GM19395 (cell line): ENCODE measurements around the gene IL4R.
A peak's percentile ranks its signal among the peaks of the same experiment; 100 is the strongest.

Experiments used
- ATAC-seq: cut with Tn5 transposase; IDR thresholded peaks from one replicate; pipeline ENCODE4 v1.9.1; 2021; ENCODE audit warnings: mild to moderate bottlenecking, moderate library complexity; ENCODE audit not compliant: unreplicated experiment

IL4R gene

DNA sequence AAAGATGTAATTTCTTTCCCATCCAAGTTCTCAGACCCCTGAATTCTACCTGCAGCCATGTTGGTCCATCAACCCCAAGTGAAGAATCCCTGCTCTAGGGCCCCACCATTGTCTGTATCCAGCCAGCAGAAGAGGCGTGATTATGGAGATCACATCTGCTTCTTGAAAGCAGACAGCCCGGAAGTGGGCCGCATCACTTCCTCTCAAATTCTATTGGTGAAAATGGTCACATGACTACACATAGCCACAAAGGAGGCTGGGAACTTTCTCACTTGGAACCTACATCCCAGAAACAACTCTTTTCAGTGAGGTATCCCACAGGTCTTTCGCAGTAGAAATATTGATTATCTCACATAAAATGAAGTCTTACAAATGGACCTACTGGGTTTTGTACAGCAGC, 40.1 kb downstream of the IL4R start:
- ATAC-seq = no peak

DNA sequence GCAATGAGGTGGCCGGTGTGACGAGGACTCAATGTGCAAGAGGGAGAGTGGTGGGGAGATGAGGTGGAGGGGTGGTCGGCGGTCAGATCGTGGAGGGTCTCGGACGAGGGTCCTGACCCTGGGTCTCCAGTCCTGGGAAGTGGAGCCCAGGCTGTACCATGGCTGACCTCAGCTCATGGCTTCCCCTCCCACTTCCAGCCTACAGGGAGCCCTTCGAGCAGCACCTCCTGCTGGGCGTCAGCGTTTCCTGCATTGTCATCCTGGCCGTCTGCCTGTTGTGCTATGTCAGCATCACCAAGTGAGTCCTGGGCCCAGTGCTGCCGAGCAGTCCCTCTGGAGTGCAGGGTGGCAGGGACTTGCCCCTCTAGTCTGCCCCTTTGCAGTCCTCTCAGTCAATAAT, 41.8 kb downstream of the IL4R start:
- ATAC-seq = no peak

GRCh38 chr16:27356794-27357193, 43.0 kb downstream of the IL4R start:
- no peak for ATAC-seq

GRCh38 chr16:27359051-27359450, 45.3 kb downstream of the IL4R start:
- no peak for ATAC-seq

- ATAC-seq = no peak
Measured at GRCh38 chr16:27359615-27360014, 45.8 kb downstream of the IL4R start.

- ATAC-seq = no peak
Measured at GRCh38 chr16:27361987-27362386, 48.2 kb downstream of the IL4R start.

DNA sequence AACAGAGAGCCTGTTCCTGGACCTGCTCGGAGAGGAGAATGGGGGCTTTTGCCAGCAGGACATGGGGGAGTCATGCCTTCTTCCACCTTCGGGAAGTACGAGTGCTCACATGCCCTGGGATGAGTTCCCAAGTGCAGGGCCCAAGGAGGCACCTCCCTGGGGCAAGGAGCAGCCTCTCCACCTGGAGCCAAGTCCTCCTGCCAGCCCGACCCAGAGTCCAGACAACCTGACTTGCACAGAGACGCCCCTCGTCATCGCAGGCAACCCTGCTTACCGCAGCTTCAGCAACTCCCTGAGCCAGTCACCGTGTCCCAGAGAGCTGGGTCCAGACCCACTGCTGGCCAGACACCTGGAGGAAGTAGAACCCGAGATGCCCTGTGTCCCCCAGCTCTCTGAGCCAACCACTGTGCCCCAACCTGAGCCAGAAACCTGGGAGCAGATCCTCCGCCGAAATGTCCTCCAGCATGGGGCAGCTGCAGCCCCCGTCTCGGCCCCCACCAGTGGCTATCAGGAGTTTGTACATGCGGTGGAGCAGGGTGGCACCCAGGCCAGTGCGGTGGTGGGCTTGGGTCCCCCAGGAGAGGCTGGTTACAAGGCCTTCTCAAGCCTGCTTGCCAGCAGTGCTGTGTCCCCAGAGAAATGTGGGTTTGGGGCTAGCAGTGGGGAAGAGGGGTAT, 48.9 kb downstream of the IL4R start:
- ATAC-seq = no peak

GRCh38 chr16:27363246-27363632, 49.5 kb downstream of the IL4R start:
- no peak for ATAC-seq

- ATAC-seq = no peak
Measured at GRCh38 chr16:27363797-27364196, 50.0 kb downstream of the IL4R start.

GRCh38 chr16:27364493-27365141, 50.8 kb downstream of the IL4R start:
- ATAC-seq = no peak

- ATAC-seq = no peak
Measured at GRCh38 chr16:27365142-27366089, 51.6 kb downstream of the IL4R start.

GRCh38 chr16:27366687-27367460, 53.1 kb downstream of the IL4R start:
- peak; percentile 18 for ATAC-seq

DNA sequence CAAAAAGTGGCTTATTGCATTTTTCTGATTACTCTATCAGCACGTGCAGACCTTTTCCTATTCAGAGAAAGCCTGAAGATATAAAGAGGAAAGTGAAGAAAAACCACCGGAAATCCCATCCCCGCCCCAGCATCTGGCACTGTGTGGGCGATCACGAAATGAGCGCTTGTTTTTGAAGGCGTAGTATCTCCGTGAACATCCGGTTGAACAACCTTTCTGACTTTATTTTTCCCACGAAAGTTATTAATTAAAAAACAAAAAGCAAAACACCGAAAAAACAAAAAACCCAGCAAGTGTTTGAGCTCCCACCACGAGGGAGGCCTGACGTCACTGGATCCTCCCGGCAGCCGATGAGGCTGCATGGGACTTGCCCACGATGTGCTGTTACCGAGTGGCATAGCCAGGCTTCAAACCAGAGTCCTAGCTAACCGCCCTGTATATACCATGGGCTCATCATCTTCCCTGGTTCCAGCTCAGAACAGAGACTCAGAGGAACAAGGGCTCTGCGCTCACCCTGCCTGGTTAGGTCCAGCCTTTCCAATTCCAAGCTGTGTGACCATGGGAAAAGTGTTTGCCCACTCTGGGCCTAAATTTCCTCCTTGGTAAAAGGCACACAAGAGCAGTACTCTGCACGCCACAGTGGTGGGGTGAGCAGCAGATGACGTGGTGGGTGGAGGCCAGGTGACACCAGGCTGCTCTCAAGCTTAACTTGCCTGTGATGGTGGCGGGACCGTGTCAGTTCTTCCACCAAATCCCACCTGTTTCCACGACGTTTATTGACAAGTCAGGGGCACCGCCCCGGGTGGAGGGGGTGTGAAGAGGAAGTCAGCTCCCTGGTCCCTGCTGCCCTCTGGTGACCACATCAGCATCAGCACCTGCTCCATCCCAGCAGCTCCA, 53.9 kb downstream of the IL4R start:
- ATAC-seq = peak; percentile 71

DNA sequence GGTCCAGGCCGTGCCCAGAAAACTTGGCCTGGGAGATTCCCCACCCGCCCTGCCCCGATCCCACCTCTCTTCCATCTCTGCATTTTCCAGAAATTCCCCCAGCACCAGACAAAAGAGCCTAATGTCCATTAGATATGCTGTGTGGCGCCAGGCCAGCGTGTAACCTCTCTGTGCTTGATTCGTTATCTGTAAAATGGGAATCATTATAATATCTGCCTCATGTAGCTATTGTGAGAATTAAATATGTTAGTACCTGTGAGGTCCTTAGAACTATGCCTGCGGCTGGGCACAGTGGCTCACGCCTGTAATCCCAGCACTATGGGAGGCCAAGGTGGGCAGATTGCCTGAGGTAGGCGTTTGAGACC, 54.6 kb downstream of the IL4R start:
- ATAC-seq = no peak

- no peak for ATAC-seq
Measured at GRCh38 chr16:27369806-27370205, 56.0 kb downstream of the IL4R start.

- no peak for ATAC-seq
Measured at GRCh38 chr16:27370318-27370717, 56.5 kb downstream of the IL4R start.

- no peak for ATAC-seq
Measured at GRCh38 chr16:27373312-27373711, 59.5 kb downstream of the IL4R start.

- peak; percentile 40 for ATAC-seq
Measured at GRCh38 chr16:27374221-27374803, 60.5 kb downstream of the IL4R start.

DNA sequence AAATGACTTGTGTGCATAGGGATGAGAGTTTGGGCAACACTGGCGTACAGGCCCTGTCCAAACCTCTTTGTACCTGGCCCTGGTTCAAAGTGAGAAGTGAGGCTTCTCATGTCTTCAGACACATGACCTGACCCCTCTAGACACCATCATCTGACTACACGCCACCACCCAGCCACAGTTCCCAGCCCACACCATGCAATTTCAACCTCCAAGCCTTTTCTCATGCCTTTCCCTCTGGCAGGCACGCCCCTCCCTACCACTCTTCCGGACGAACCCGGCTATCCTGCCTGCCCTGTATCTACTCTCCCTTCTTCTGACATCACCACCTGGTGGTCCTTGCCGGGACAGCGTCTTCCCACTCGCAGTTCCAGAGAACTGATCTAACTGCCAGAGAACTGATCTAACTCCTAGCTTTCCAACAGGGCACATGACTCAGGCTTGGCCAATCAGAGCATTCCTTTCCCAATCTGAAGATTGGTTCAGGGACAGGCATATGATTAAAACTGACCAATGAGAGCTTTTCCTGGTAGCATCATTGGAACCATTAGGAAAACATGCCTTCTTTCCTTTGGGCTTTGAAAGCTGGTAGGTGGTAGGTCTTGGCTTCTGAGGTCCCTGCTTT, 61.1 kb downstream of the IL4R start:
- peak; percentile 47 for ATAC-seq
